ENCODE measurements around the gene MED13L.

DNA sequence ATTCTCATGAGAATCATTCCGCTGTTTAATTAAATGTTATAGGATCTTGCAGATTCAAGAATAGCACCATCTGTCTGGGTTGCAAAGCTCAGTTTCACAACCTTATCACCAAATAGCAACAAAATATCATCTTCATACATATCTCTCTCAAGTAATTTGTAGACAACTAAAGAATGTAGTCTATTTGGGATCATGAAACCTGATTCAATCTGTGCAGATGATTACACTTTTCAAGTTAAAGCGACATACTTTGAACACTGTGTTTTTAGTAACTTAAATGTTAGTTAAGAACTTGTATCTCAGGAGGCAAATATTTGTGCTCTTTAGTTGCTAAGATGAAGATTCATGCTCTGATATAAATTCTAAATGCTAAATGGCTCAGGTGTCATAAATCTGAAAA is 14.8 kb downstream of the MED13L start:
- TF ChIP-seq, protein P1, sequence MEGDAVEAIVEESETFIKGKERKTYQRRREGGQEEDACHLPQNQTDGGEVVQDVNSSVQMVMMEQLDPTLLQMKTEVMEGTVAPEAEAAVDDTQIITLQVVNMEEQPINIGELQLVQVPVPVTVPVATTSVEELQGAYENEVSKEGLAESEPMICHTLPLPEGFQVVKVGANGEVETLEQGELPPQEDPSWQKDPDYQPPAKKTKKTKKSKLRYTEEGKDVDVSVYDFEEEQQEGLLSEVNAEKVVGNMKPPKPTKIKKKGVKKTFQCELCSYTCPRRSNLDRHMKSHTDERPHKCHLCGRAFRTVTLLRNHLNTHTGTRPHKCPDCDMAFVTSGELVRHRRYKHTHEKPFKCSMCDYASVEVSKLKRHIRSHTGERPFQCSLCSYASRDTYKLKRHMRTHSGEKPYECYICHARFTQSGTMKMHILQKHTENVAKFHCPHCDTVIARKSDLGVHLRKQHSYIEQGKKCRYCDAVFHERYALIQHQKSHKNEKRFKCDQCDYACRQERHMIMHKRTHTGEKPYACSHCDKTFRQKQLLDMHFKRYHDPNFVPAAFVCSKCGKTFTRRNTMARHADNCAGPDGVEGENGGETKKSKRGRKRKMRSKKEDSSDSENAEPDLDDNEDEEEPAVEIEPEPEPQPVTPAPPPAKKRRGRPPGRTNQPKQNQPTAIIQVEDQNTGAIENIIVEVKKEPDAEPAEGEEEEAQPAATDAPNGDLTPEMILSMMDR (optimal IDR thresholded peaks at IDR 0.05 in 1 of 3, IDR thresholded peaks at IDR 0.05 in 1 of 3, conservative IDR thresholded peaks at IDR 0.05 in 1 of 3; ENCODE audit: extremely low read depth in 1 of 3, insufficient read depth in 2 of 3, low read length in 3 of 3) = no peak
- no peak for TF ChIP-seq EZH2 (IDR thresholded peaks at IDR 0.05; ENCODE audit: low read length)

Data from keratinocyte (primary cell).